ENCODE data around the gene DMD. TPM values are rescaled to one million over a fixed set of nuclear protein-coding genes. Genes with fewer than 3 reads are reported as not detected.

DMD gene
- 3.6 and 23.2 TPM in 2 replicates for total RNA-seq (ENCODE audit: low replicate concordance)

DNA sequence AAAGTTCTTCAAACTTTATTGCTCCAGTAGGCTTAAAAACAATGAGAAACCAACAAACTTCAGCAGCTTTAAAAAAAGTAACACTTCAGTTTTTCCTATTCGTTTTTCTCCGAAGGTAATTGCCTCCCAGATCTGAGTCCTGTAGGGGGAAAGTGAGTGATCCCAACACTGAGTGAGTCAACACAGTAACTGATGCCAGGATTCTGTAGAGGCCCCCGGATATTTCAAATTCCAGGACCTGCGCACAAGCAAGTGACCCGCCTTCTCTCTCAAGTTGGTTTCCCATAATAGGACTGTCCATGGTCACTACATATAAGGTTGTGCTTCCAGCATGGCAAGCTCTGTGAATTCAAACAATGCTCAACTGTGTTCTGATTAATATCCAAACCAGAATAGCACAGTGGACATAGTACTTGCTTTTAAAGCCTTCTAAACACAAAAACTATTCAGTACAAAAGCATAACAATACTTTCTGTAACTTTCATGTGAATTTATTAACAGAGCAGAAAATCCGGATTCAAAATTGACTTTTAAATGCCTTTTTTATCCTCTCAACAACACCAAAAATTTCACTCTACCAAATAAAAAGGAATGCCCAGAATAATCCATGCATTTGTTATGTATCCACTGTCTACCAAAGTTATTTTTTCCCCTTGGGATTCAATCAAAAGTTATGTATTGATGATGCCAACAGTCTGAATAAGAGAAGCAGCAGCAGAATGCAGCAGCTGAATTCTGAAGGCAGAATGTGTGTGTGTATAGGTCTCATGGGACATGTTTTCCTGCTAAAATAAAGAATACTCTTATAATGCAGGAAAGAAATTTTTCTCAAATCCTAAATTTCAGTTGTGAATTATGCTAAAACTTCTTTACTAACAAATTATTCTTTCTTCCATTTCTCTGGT is at the start of gene DMD:
Gene DMD (minus strand): TSS at position 194 of the 905 bp plus-strand sequence. CDS start 237 bp downstream, outside the sequence.

DNA sequence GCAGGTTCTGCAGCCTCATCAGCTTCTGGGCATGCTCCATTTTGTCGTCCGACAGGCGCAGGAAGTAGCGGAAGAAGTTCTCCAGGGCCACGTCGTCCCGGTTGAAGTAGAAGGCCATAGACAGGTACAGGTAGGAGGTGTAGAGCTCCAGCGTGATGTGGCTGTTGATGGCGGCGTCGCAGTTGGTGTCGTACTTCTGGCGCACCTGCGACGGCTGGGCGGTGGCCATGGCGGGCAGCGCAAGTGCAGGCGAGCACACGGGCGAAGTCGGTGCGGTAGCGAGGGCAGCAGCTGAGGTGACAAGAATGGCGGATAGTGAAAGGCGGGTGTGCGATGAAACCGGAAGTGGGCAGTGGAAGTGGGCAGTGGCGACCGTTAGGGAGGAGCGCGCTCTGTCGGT is 2139.6 kb downstream of the DMD start, which contains the start of gene FTHL17:
Gene FTHL17 (minus strand): TSS at position 317 of the 400 bp plus-strand sequence. CDS start 88 bp downstream, at position 229.

Data from smooth muscle cell of the coronary artery (primary cell).